RWPE1 (cell line): Measurements from ENCODE around the gene FOXP2.

Experiments
- CTCF ChIA-PET: fragments of 350-600 bp; sonication (Branson Sonifier 250); formaldehyde crosslinking; extraction: SDS; loops from one replicate; lab custom pipeline; 2021; lab: Yijun Ruan, JAX
- POLR2A ChIA-PET: fragments of 400-600 bp; formaldehyde crosslinking; extraction: SDS; loops from one replicate; lab custom pipeline; 2020; ENCODE audit warnings: antibody characterized with exemption; ENCODE audit not compliant: low non-redundant PET; lab: Yijun Ruan, JAX
- DNase-seq: peaks from one replicate; pipeline ENCODE4 v3.0.0; 2012; ENCODE audit warnings: low spot score
- H3K27ac ChIP-seq: fragments of 450-650 bp; 2 replicates; pipeline ENCODE4 v1.5.1; 2017
- TF ChIP-seq, protein P1 (sequence below): fragments of 450-650 bp; conservative IDR thresholded peaks from 2 replicates; pipeline ENCODE4 v1.5.1; 2017; ENCODE audit warnings: low read depth, mild to moderate bottlenecking

Gene FOXP2

DNA sequence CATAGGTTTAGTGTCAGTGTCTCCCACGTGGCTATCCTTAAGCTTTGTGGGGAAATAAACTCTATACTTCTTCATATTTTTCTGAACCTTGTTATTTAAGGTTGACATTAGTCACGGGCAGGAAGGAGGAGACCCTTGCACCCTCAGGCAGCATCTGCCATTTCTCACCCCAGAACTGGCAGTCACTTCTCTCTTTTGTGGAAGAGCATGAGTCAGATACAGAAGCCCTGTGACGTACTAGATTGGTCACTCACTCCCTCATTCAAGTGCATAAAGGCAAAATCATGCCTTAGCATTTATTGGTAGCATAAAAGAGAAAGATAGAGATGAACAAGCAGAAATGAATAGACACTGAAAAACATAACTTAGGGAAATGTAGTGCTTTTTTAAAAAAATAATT is 301.3 kb downstream of the FOXP2 start:
- no peak overlapping the region for H3K27ac ChIP-seq
- TF ChIP-seq, protein P1, sequence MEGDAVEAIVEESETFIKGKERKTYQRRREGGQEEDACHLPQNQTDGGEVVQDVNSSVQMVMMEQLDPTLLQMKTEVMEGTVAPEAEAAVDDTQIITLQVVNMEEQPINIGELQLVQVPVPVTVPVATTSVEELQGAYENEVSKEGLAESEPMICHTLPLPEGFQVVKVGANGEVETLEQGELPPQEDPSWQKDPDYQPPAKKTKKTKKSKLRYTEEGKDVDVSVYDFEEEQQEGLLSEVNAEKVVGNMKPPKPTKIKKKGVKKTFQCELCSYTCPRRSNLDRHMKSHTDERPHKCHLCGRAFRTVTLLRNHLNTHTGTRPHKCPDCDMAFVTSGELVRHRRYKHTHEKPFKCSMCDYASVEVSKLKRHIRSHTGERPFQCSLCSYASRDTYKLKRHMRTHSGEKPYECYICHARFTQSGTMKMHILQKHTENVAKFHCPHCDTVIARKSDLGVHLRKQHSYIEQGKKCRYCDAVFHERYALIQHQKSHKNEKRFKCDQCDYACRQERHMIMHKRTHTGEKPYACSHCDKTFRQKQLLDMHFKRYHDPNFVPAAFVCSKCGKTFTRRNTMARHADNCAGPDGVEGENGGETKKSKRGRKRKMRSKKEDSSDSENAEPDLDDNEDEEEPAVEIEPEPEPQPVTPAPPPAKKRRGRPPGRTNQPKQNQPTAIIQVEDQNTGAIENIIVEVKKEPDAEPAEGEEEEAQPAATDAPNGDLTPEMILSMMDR, result no peak
- DNase-seq, result no peak
- ChIA-PET POLR2A (no interaction called here), CTCF (no interaction called here)

DNA sequence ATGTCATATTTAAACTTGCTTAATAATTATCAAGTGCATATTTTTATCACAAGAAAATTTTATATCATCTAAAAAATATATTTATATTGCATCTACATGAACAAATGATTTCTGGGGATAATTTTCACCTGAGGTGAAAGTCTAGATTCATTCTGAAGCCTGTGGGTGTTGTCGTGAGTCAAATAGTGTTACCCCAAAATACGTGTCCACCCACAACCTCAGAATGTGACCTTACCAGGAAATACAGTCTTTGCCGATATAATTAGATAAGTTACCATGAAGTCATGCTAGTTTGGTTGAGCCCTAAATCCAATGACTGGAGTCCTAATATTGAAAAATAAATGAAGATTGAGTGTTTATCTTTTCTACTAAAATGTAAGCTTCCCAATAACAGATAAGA is 304.2 kb downstream of the FOXP2 start:
- TF ChIP-seq, protein P1, result no peak
- ChIA-PET POLR2A (no interaction called here), CTCF (no interaction called here)
- no peak for DNase-seq
- no peak overlapping the region for H3K27ac ChIP-seq

DNA sequence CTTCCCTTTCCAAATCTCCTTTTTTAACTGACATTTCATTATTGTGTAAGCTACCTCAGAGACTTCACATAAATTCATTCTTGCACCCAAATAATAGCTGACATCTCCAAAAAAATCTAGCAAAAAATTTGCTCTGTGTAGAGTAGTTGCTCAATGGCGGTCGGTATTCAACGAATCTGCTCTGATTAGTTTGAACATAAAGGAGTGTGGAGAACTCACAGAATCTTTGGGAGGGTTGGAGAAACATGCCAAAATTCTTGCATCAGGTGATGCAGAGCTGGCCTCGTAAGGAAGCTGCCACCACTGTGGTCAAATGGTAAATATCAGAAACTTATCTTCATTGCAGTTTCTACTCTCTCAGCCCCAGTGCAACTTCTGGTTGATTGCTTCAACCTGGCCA is 306.1 kb downstream of the FOXP2 start:
- CTCF ChIA-PET, result interaction anchor here (0.7 kb wide), 1 partner anchor 384 kb away, joined by 4 read pairs; no protein-coding TSS in a partner anchor
- DNase-seq, result no peak
- TF ChIP-seq, protein P1, result no peak
- H3K27ac ChIP-seq, result no peak overlapping the region
- POLR2A ChIA-PET, result no interaction called here

DNA sequence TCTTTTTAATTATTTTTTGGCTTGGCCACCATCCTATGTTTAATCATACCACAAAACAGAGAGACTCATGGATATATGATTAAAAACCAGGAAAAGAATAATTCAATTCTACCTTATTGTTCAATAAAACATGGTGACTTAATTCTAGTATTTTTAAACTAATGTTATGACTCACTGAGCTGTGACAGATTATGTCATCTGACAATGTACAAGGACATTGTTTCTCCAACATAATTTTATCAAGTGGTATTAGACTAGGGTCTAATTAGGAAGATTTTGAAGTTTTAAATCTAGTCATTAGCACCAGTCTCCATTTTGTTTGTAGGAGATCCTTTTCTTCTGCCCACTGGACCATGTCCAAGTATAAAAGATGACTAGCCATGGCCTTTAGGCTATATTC is 307.9 kb downstream of the FOXP2 start:
- POLR2A ChIA-PET, result no interaction called here
- TF ChIP-seq, protein P1, result no peak
- no peak overlapping the region for H3K27ac ChIP-seq
- no peak for DNase-seq
- CTCF ChIA-PET, result interaction anchor here (0.6 kb wide), 1 partner anchor 70 kb away, joined by 4 read pairs; no protein-coding TSS in a partner anchor

DNA sequence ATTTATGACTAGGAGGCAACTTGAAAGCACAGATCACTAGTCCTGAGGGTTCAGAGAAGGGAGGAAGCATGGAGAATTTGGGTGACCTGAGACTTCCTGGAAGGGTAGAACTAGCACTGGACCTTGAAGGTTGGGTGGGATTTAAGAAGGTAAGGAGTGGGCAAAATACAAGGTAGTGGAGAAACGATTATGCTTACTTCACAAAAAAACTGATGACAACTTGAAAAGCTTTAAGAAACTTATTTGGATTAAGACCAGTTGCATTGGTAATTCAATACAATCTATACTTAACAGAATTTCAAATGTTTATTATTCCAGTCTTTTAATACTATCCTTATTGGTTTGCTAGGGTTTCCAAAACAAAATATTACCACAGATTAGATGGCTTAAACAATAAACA is 308.7 kb downstream of the FOXP2 start:
- CTCF ChIA-PET, result no interaction called here
- H3K27ac ChIP-seq, result no peak overlapping the region
- TF ChIP-seq, protein P1, result no peak

DNA sequence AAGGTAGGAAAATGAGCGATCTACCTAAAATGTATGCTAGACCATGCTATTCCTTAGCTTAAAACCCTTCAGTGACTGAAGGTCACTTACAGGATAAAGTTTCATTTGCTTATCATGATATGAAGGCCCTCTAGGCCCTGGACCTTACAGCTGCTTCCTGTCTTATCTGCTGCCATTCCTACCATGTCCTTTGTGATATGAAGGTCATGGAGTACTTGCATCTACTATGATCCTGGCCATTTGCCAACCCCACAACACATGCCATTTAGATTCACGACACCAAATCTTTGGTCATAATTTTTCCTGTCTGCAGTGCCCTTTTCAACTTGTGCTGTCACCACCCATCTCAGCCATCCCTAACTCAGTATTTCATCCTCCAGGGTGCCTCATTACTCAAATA is 325.5 kb downstream of the FOXP2 start:
- no peak overlapping the region for H3K27ac ChIP-seq
- ChIA-PET CTCF (no interaction called here), POLR2A (no interaction called here)
- TF ChIP-seq, protein P1, result no peak
- DNase-seq, result no peak

More for the DNA sequence above, 308.7 kb downstream of the FOXP2 start:
- POLR2A ChIA-PET, result no interaction called here
- DNase-seq, result no peak
